Left forelimb (tissue), 1 donor: ENCODE data around the gene OR2M2.

Source experiments
- DNase-seq: peaks from one replicate; pipeline ENCODE4 v3.0.0-alpha.2; 2018; ENCODE audit warnings: low spot score

OR2M2 gene, protein sequence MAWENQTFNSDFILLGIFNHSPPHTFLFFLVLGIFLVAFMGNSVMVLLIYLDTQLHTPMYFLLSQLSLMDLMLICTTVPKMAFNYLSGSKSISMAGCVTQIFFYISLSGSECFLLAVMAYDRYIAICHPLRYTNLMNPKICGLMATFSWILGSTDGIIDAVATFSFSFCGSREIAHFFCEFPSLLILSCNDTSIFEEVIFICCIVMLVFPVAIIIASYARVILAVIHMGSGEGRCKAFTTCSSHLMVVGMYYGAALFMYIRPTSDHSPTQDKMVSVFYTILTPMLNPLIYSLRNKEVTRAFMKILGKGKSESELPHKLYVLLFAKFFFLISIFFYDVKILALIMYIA

DNA sequence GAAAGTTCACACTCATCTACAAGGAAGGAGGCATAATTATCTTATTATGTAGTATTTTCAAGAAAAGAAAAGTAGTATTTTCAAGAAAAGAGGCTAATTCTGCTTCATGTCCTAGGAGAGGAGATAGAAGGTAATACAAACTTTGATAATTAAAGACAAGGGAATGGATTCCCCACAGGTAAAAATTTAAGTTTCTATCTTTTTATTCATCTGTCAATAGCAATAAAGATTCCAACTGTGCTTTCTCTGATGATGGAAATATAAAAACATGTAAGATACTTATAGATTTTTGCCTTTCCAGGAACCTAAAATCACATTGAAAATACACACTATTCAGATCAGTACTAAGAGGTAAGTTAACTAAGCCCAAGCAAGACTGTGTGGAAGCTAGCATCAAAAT is at the start of gene OR2M2:
TSS of gene OR2M2 (plus strand) at position 301 of the 400 bp plus-strand sequence. CDS start 5,165 bp downstream, outside the sequence.
- DNase-seq, result no peak

DNA sequence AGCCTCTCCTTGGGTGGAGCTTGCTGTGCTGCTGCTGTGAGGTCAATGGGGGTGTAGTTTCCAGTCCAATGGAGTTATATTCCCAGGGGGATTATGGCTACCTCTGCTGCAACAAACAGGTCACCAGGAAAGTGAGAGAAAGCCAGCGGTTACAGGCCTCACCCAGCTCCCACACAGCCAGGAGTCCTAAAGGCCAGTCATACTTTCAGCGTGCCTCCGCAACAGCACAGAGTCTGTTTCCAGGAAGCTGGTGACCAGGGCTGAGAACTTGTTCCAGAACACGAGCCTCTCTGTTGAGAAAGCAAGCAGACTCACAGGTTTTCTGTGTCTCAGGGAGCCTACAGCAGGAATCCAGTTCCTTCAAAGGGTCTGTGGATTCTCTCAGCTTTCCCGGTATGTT is 47.0 kb upstream of the OR2M2 start:
- DNase-seq, result no peak

DNA sequence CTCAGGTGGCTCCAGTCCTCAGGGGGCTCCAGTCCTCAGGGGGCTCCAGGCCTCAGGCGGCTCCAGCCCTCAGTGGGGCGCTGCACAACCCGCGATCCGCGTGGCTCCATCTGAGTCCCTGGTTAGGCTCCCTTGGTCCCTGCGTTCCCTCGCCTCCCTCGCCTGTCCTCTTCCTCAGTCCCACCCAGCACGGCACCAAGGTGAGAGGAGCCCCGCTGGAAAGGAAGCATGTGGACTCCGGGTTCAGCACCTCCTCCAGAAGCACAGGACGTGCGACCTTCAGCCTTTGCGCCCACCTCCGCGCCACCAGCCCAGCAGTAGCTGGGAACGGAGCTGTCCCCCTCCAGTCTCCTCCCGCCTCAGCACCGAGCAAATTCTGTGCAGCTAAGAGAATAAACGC is 37.8 kb upstream of the OR2M2 start:
- DNase-seq, result no peak

DNA sequence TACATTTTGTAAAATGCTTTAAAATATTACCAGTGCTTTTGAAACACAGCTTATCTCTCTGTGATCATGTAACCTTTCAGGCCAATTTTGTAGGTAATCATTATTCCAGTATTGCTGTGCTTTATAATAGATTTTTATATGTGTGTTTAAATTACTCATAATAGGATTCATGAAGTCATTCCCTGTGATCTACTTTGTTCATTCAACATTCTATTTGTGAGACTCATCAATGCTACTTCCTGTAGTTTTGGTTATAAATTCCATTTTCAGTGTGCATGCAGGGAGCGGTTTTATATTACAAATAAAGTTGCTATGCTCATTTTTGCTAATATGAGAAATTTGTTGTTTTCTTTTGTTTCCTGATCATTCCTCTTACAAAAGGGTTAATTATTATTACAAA is 33.8 kb upstream of the OR2M2 start:
- no peak for DNase-seq

DNA sequence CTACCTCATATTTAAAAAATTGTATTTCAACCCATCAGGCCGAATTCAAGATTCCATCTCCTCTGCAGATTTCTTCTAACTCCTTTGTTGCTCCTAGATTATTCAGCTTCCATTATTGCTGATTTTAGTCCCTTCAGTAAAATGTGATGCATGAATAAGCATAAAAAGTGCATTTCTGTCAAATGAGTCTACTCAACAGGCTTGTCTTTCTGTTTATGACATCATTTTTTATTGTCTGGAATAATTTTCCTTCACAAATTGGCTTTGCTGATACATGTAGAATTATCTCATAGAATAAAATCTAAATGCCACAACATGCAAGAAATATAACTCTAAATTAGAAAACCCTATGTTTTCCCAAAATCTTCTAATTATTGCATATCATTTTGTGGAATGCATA is 31.3 kb upstream of the OR2M2 start:
- no peak for DNase-seq

DNA sequence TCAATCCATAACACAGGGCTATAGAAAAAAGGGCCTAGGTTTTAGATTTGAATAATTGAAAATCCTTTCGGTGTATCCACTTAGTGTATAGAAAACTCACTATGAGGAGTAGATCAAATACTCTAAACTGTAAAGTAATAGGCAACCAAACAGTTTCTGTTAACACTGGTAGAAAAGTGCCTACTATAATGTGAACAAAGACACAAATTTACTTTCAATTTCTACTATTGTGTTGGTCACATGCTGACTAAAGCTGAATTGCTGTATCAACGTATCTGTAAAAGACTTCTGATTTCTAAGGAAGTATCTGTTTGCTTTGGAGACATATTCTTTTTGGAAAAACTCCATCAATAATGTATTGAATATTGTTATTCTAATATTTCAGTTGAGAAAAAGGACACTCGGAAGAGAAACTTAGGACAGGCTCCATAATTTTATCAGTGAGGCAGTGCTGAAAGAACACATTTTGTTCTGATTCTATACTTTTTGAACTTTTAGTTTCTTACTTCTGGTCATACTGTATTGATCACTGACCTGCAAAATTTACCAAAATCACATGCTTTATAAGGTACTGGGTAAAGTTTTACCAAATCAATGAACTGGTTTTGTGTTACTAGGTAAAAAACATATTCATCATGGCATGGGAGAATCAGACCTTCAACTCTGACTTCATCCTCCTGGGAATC is 30.0 kb upstream of the OR2M2 start, which contains the start of gene OR2M5:
TSS of gene OR2M5 (plus strand) at position 636 of the 686 bp plus-strand sequence. CDS start at position 636, 0 bp downstream.
- no peak for DNase-seq

DNA sequence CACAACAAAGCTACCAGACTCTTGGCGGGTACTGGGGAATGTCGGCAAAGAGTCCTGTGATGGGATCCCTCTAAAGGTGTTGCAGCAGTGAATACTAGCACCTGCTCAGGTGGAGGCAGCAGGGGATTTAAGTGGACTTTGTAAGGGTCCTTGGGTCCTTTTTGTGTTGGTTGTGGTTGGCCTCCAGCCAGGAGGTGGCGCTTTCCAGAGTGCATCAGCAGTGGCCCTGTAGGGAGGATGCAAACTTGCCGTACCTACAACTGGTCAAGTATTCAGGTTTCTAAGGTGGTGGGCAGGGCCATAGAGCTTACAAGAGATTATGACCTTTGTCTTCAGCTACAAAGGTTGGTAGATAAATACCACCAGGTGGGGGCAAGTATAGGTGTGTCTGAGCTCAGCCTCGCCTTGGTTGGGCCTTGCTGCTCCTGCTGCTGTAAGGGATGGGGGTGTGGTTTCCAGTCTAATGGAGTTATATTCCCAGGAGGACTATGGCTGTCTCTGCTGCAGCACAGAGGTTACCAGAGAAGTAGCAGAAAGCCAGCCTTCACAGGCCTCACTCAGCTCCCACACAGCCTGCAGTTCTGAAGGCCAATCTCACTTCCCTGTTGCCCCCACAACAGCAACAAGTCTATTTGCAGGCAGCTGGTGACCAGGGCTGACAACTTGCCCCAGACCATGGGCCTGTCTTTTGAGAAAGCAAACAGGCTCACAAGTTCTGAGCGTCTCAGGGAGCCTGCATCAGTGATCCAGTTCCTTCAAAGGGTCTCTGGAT is 22.4 kb upstream of the OR2M2 start:
- no peak for DNase-seq

DNA sequence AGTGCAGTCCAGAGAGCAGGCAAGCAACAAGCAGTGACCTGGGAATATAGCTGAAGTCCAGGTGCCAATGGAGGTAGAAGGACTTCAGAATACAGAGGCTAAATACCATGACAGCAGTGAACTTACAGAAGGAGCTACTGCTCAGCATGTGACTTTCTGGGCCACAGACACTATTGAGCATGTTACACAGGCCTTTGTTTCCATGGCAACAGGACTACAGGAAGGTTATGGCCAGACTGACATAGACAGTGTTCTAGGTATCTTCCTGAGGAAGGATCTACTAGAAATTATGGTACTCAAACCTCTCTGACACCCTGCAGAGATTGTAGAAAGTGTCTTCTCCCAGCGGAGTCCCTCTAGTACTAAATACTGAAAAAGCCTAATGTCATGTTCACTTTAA is 18.7 kb upstream of the OR2M2 start:
- DNase-seq, result no peak

DNA sequence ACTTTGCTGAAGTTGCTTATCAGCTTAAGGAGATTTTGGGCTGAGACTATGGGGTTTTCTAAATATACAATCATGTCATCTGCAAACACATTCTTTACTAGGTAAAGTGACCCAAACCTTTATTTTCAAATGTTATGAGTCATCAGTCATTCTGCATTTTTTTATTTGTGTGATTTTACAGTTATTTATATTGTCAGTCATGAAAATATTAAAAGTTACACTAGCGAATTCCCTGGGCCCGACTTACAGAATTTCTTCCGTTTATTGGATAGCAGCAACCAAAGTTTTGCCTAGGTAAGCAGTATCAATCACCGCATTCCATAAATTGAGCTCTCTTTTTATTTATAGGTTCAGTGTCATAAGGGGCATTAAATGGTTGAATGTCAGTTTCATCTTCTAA is 15.9 kb upstream of the OR2M2 start:
- no peak for DNase-seq

DNA sequence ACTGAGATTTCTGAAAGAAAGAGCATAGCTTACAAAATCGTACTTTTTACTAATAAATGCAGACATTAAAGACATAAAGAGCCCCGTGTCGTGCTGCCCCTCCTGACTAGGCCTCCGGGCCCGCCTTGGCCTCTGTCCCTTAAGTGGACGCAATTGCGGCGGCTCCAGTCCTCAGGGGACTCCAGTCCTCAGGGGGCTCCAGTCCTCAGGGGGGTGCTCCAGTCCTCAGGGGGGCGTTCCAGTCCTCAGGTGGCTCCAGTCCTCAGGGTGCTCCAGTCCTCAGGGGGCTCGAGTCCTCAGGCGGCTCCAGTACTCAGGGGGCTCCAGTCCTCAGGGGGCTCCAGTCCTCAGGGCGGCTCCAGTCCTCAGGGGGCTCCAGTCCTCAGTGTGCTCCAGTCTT is 10.6 kb upstream of the OR2M2 start:
- DNase-seq, result no peak

DNA sequence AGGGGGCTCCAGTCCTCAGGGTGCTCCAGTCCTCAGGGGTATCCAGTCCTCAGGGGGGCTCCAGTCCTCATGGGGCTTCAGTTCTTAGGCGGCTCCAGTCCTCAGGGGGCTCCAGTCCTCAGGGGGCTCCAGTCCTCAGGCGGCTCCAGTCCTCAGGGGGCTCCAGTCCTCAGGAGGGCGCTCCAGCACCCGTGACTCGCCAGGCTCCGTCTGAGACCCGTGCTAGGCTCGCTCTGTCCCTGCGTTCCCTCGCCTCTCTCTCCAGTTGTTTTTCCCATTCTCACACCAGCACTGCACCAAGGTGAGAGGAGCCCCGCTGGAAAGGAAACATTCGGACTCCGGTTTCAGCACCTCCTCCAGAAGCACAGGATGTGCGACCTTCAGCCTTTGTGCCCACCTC is 9.4 kb upstream of the OR2M2 start:
- DNase-seq, result no peak

DNA sequence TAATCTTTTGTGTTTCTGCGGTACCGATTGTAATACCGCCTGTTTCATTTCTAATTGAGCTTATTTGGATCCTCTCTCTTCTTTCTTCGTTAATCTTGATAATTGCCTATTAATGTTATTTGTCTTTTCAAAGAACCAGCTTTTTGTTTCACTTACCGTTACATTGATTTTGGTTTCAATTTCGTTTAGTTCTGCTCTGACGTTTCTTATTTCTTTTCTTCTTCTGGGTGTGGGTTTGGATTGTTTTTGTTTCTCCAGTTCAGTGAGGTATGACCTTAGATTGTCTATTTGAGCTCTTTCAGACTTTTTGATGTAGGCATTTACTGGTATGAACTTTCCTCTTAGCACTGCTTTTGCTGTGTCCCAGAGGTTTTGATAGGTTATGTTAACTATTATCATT is 9.4 kb downstream of the OR2M2 start:
- DNase-seq, result no peak

DNA sequence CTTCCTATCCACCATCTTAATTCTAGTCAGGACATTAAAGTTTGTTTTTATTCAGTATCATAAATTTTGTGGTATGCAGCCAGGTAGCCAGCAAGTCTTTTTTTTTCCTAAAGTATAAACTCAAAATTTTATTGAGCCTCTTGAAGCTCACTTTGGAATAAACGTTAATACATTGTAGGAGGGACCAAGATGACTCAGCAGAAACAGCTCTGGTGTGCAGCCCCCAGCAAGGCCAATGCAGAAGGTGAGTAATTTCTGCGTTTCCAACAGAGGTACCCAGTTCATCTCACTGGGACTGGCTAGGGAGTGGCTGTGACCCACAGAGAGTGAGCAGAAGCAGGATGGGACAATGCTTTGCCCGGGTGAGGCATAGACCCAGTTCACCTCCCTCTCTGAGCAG is 12.7 kb downstream of the OR2M2 start:
- DNase-seq, result no peak

DNA sequence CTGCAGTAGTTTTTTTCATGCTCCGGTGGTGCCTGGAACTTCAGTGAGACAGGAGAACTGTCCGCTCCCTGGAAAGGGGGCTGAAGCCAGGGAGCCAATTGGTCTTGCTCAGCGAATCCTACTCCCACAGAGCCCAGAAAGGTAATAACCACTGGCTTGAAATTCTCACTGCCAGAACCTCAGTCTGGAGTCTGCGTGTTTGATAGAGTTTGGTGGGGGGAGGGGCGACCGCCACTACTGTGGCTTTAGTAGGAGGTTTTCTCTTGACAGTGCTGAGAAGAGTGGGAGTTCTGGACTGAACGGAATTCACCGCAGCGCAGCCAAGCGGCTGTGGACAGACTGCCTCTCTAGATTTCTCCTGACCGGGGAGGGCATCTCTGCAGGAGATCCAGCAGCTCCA is 14.4 kb downstream of the OR2M2 start:
- DNase-seq, result no peak

DNA sequence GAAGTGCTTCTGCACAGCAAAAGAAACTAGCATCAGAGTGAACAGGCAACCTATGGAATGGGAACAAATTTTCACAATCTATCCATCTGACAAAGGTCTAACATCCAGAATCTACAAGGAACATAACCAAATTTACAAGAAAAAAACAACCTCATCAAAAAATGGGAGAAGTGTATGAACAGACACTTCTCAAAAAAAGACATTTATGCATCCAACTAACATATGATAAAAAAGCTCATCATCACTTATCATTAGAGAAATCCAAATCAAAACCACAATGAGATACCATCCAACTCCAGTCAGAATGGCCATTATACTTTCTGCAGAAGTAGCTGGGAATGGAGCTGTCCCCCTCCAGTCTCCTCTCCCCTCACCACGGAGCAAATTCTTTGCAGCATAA is 19.5 kb downstream of the OR2M2 start:
- no peak for DNase-seq

DNA sequence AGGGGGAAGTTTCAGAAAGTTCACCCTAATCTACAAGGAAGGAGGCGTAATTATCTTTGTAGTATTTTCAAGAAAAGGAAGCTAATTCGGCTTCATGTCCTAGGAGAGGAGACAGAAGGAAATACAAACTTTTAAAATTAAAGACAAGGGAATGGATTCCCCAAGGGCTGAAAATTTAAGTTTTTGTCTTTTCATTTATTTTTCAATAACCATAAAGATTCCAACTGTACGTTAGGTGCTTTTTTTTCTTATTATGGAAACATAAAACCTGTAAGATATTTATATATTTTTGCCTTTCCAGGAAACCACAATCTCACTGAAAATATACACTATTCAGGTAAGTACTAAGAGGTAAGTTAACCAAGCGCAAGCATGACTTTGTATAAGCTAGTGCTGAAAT is 22.3 kb downstream of the OR2M2 start, which contains the start of gene OR2M3:
TSS of gene OR2M3 (plus strand) at position 301 of the 400 bp plus-strand sequence. CDS start 5,803 bp downstream, outside the sequence.
- DNase-seq, result no peak

DNA sequence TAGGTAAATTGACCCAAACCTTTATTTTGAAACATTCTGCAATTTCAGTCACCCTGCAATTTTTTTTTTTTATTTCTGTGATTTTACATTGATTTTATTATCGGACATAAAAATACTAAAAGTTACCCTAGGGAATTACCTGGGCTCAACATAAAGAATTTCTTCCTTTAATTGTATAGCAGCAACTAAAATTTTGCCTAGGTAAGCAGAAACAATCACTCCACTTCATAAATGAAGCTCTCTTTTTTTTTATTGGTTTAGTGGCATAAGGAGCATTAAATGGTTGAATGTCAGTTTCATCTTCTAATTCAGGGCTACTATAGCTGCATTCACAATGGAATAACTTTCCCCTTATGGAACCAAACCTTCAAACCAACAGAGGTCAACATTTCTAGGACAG is 41.3 kb downstream of the OR2M2 start:
- no peak for DNase-seq

DNA sequence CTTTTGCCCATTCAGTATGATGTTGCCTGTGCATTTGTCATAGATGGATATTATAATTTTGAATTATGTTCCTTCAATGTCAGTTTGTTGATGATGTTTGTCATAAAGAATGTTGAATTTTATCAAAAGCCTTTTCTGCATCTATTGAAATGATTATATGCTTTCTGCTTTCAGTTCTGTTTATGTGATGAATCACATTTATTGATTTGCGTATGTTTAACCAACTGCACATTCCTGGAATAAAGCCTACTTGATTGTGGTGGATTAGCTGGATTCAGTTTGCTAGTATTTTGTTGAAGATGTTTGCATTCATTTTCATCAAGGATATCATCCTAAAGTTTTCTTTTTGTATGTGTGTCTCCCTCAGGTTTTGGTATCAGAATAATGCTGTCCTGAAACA is 50.9 kb downstream of the OR2M2 start:
- DNase-seq, result no peak

DNA sequence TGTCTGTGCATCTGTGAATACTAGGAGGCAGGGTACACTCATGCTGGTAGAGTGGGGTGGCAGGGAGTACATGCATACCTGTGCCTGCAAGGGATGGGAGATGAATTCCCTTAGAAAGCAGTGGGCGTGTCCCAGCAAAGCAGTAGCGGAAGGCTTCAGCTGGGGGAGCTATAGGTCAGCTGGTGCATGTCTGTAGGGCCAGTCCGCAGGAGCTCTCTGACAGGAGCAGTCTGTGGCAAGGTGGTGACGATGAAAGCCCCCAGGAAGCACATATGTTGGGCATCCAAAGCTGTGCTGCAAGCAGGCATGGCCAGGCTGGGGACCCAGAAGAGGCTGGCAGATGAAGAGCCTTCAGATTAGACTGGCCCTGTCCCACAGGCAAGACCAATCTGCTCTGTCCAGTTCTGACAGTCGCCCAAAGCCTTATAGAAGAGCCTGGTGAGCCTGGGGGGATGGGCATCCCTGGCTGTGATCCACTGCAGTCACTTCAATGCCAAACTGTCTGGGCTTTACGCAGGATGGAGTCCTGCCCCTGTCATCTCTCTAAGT is 54.8 kb downstream of the OR2M2 start:
- no peak for DNase-seq
